ENCODE data around the gene PRORP. TPM values are rescaled to one million over a fixed set of nuclear protein-coding genes. Genes with fewer than 3 reads are reported as not detected.

The PRORP gene
- total and polyA plus RNA-seq, 9 of the 15 experiments (the other 6 are each of a cell fraction or from before 2014, with no cell fraction given) = 21.9 to 48.7 (median 36.5) TPM

DNA sequence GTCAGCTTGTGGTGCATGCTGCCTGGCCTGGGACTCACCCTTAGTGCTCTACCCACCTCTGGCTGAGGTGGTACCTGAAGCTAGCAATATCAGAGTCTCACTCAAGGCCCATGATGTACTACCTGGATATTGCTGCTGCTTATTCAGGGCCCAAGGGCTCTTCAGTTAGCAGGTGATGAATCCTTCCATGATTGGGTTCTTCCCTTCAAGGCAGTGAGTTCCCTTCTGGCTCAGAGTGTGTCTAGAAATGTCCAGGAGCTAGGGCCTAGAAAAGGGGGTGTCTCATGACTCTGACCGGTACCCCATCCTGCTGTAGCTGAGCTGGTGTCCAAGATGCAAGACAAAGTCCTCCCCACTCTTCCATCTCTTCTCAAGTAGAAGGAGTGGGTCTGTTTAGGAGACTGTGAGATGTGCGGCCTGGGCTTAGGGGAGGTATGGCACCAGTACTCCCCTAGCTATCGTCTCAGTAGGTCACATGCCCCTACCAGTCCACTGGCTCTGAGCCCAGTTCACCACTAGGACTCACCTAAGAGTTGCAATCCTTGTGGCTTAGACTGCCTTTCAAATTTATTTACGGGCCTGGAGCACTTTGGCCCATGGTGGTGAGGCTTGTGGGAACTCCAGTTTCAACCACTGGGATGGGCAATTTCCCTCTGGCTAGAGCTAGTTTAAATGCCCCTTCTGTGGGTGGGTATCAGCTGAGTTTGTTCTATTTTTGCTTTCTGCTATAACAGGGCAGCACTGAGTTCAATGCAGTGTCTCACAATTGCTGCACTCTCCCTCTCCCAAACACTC lies 12.2 kb downstream of the PRORP start:
- WGBS (ENCODE audit: insufficient coverage, low coverage, missing lambda C conversion rate) = 93% methylated on average over 3 of the region's 4 CpGs
- Histone ChIP-seq H3K9ac (ENCODE audit: insufficient read depth in 1 of 2, low read depth in 2 of 2, low read length in 2 of 2) (no peak overlapping the region), H3K27me3 (ENCODE audit: control insufficient read depth in 2 of 2, insufficient read depth in 2 of 2, low read length in 2 of 2) (no peaks in the 10 kb centered on the region), H4K20me1 (replicated peaks; ENCODE audit: control insufficient read depth, insufficient read depth, low read length) (no peaks in the 10 kb centered on the region), H3K4me1 (replicated peaks in 1 of 2; ENCODE audit: control insufficient read depth in 2 of 2, insufficient read depth in 2 of 2, low read length in 2 of 2) (no peaks in the 10 kb centered on the region), H3K79me2 (ENCODE audit: control insufficient read depth, insufficient read depth, low read length) (peaks cover 2% of the 10 kb centered on the region; the same call in 1 of the 3 replicates), H3K27ac (ENCODE audit: extremely low read depth, low read depth, low read length) (no peak overlapping the region), H3K9me3 (replicated peaks; ENCODE audit: control insufficient read depth, insufficient read depth, low read depth, low read length) (no peaks in the 10 kb centered on the region), H3K4me3 (no peak overlapping the region), H3K4me2 (ENCODE audit: insufficient read depth, low read length) (no peak overlapping the region), H3K9me1 (ENCODE audit: control insufficient read depth, insufficient read depth, low read length) (no peaks in the 10 kb centered on the region), H3K36me3 (ENCODE audit: control insufficient read depth, insufficient read depth, low read length) (peaks cover 20% of the 10 kb centered on the region; the same call in 1 of the 3 replicates), H2AFZ (ENCODE audit: low read depth, low read length) (no peak overlapping the region)
- no peak for FAIRE-seq
- in situ Hi-C loops (cut with MboI) (no loop called here), intact Hi-C loops (cut with micrococcal nuclease) (no loop called here)
- DNase-seq (ENCODE audit: extremely low read depth in 1 of 4, low spot score in 3 of 4) = no peak
- ATAC-seq = no peak
- BruUV-seq (replicated peaks) = no TSS peak
- TF ChIP-seq, protein P1, sequence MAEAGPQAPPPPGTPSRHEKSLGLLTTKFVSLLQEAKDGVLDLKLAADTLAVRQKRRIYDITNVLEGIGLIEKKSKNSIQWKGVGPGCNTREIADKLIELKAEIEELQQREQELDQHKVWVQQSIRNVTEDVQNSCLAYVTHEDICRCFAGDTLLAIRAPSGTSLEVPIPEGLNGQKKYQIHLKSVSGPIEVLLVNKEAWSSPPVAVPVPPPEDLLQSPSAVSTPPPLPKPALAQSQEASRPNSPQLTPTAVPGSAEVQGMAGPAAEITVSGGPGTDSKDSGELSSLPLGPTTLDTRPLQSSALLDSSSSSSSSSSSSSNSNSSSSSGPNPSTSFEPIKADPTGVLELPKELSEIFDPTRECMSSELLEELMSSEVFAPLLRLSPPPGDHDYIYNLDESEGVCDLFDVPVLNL (CRISPR knock-in tag; IDR thresholded peaks at IDR 0.05; ENCODE audit: low read depth) = no peak
- TF ChIP-seq, protein P2, sequence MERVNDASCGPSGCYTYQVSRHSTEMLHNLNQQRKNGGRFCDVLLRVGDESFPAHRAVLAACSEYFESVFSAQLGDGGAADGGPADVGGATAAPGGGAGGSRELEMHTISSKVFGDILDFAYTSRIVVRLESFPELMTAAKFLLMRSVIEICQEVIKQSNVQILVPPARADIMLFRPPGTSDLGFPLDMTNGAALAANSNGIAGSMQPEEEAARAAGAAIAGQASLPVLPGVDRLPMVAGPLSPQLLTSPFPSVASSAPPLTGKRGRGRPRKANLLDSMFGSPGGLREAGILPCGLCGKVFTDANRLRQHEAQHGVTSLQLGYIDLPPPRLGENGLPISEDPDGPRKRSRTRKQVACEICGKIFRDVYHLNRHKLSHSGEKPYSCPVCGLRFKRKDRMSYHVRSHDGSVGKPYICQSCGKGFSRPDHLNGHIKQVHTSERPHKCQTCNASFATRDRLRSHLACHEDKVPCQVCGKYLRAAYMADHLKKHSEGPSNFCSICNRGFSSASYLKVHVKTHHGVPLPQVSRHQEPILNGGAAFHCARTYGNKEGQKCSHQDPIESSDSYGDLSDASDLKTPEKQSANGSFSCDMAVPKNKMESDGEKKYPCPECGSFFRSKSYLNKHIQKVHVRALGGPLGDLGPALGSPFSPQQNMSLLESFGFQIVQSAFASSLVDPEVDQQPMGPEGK (CRISPR knock-in tag; IDR thresholded peaks at IDR 0.05; ENCODE audit: borderline replicate concordance) = no peak
- TF ChIP-seq, protein P3, sequence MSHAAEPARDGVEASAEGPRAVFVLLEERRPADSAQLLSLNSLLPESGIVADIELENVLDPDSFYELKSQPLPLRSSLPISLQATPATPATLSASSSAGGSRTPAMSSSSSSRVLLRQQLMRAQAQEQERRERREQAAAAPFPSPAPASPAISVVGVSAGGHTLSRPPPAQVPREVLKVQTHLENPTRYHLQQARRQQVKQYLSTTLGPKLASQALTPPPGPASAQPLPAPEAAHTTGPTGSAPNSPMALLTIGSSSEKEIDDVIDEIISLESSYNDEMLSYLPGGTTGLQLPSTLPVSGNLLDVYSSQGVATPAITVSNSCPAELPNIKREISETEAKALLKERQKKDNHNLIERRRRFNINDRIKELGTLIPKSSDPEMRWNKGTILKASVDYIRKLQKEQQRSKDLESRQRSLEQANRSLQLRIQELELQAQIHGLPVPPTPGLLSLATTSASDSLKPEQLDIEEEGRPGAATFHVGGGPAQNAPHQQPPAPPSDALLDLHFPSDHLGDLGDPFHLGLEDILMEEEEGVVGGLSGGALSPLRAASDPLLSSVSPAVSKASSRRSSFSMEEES (CRISPR knock-in tag; IDR thresholded peaks at IDR 0.05) = no peak
- TF ChIP-seq ZBTB1 (CRISPR knock-in tag; IDR thresholded peaks at IDR 0.05; ENCODE audit: borderline replicate concordance, low read depth) = no peak
- TF ChIP-seq TCF3 (CRISPR knock-in tag; IDR thresholded peaks at IDR 0.05) = no peak
- TF ChIP-seq ZNF717 (CRISPR knock-in tag; IDR thresholded peaks at IDR 0.05) = no peak
- TF ChIP-seq ZKSCAN8 (CRISPR knock-in tag; IDR thresholded peaks at IDR 0.05) = no peak
- TF ChIP-seq ZC3H11A (IDR thresholded peaks at IDR 0.05; ENCODE audit: low read depth, low read length) = no peak
- no peak for TF ChIP-seq NFE2 (IDR thresholded peaks at IDR 0.05; ENCODE audit: low read depth)
- TF ChIP-seq NR3C1 (CRISPR knock-in tag; IDR thresholded peaks at IDR 0.05) = no peak
- no peak for TF ChIP-seq POLR2G (IDR thresholded peaks at IDR 0.05; ENCODE audit: low read depth, low read length)
- no peak for TF ChIP-seq MEF2D (tag; conservative IDR thresholded peaks at IDR 0.05; ENCODE audit: low read depth)
- CTCF ChIA-PET (ENCODE audit: low intra/inter-chr PET ratio) = no interaction called here
- POLR2A ChIA-PET = interaction anchor here (0.7 kb wide), 1 partner anchor 270 kb away, joined by 3 read pairs; the partner anchor contains the start of gene NFKBIA
